Progenitor cell of endocrine pancreas (in vitro differentiated cells): ENCODE measurements around the gene NINJ1. TPM values are rescaled to one million over a fixed set of nuclear protein-coding genes. Genes with fewer than 3 reads are reported as not detected.
A peak's percentile ranks its signal among the peaks of the same experiment; 100 is the strongest.

ENCODE experiments used
- DNase-seq: peaks from one replicate; pipeline ENCODE4 v3.0.0; 2021; ENCODE audit warnings: low spot score; ENCODE audit not compliant: unreplicated experiment
- H3K27ac Mint-ChIP-seq: 2 replicates; pipeline ENCODE4 v1.8.0; 2021; ENCODE audit warnings: mild to moderate bottlenecking, moderate library complexity, mixed read lengths
- H3K27me3 Mint-ChIP-seq: 2 replicates; pipeline ENCODE4 v1.8.0; 2021; ENCODE audit warnings: mixed read lengths
- H3K36me3 Mint-ChIP-seq: 2 replicates; pipeline ENCODE4 v1.8.0; 2022; ENCODE audit warnings: mixed read lengths; ENCODE audit not compliant: insufficient read depth
- H3K4me1 Mint-ChIP-seq: 2 replicates; pipeline ENCODE4 v1.8.0; 2021; ENCODE audit warnings: low read depth, mixed read lengths
- H3K4me3 Mint-ChIP-seq: 2 replicates; pipeline ENCODE4 v1.8.0; 2021; ENCODE audit warnings: low read depth, mild to moderate bottlenecking, moderate library complexity, mixed read lengths
- H3K9me3 Mint-ChIP-seq: 2 replicates; pipeline ENCODE4 v1.8.0; 2021; ENCODE audit warnings: low read depth, mixed read lengths
- CTCF ChIP-seq: fragments of 200-600 bp; sonication (generic); IDR thresholded peaks from one replicate; pipeline ENCODE4 v1.5.0; 2021; ENCODE audit warnings: antibody characterized with exemption, mild to moderate bottlenecking; ENCODE audit not compliant: unreplicated experiment
- total RNA-seq: library from RNA; stranded (reverse); gene quantifications from 2 replicates; pipeline ENCODE4 v1.2.1, GENCODE V29; 2021

Gene NINJ1
- total RNA-seq, 1 donor from 2014 or later: 38.1 TPM

- H3K27me3 Mint-ChIP-seq: no peaks in the 10 kb centered on the region
- peaks cover 3% of the 10 kb centered on the region for H3K4me1 Mint-ChIP-seq
- TF ChIP-seq CTCF: no peak
- no peak for DNase-seq
- no peak overlapping the region for H3K27ac Mint-ChIP-seq
- peaks cover 1% of the 10 kb centered on the region for H3K36me3 Mint-ChIP-seq
- H3K4me3 Mint-ChIP-seq: no peak overlapping the region
- H3K9me3 Mint-ChIP-seq: no peaks in the 10 kb centered on the region
These were observed 11.3 kb downstream of the NINJ1 start for GRCh38 chr9:93122721-93123221.

- H3K9me3 Mint-ChIP-seq: no peaks in the 10 kb centered on the region
- H3K27ac Mint-ChIP-seq: no peak overlapping the region
- no peaks in the 10 kb centered on the region for H3K4me1 Mint-ChIP-seq
- no peak for TF ChIP-seq CTCF
- no peaks in the 10 kb centered on the region for H3K27me3 Mint-ChIP-seq
- DNase-seq: no peak
- H3K36me3 Mint-ChIP-seq: peaks cover 1% of the 10 kb centered on the region
- no peak overlapping the region for H3K4me3 Mint-ChIP-seq
These were observed 12.5 kb downstream of the NINJ1 start for GRCh38 chr9:93121316-93122241.

GRCh38 chr9:93120846-93121315, 13.2 kb downstream of the NINJ1 start:
- Mint-ChIP-seq H3K4me1 (no peaks in the 10 kb centered on the region), H3K27ac (no peak overlapping the region), H3K36me3 (peaks cover 1% of the 10 kb centered on the region), H3K27me3 (no peaks in the 10 kb centered on the region), H3K4me3 (no peak overlapping the region), H3K9me3 (no peaks in the 10 kb centered on the region)
- DNase-seq: no peak
- TF ChIP-seq CTCF: no peak

- H3K27me3 Mint-ChIP-seq: no peaks in the 10 kb centered on the region
- peaks cover 1% of the 10 kb centered on the region for H3K36me3 Mint-ChIP-seq
- peak; percentile 13 for TF ChIP-seq CTCF
- H3K9me3 Mint-ChIP-seq: no peaks in the 10 kb centered on the region
- peak overlapping the region; percentile 40 for H3K27ac Mint-ChIP-seq
- no peaks in the 10 kb centered on the region for H3K4me1 Mint-ChIP-seq
- no peak for DNase-seq
- no peak overlapping the region for H3K4me3 Mint-ChIP-seq
These were observed 13.9 kb downstream of the NINJ1 start for GRCh38 chr9:93119953-93120845.

GRCh38 chr9:93119703-93119952, 14.4 kb downstream of the NINJ1 start:
- Mint-ChIP-seq H3K27me3 (no peaks in the 10 kb centered on the region), H3K9me3 (no peaks in the 10 kb centered on the region), H3K4me3 (no peak overlapping the region), H3K27ac (no peak overlapping the region), H3K4me1 (no peaks in the 10 kb centered on the region), H3K36me3 (no peaks in the 10 kb centered on the region)
- TF ChIP-seq CTCF: no peak
- no peak for DNase-seq
